AG20443 (cell line): ENCODE results near the gene SON.
A peak's percentile ranks its signal among the peaks of the same experiment; 100 is the strongest.
"Not testable (repeated sequence)": the region's sequence is repeated elsewhere in the genome, so short reads cannot be mapped to it uniquely, and the experiment has no call there.

ENCODE experiments used
- DNase-seq: peaks from one replicate; pipeline ENCODE4 v3.0.0; 2012; ENCODE audit warnings: low spot score, mixed read lengths

SON gene, protein sequence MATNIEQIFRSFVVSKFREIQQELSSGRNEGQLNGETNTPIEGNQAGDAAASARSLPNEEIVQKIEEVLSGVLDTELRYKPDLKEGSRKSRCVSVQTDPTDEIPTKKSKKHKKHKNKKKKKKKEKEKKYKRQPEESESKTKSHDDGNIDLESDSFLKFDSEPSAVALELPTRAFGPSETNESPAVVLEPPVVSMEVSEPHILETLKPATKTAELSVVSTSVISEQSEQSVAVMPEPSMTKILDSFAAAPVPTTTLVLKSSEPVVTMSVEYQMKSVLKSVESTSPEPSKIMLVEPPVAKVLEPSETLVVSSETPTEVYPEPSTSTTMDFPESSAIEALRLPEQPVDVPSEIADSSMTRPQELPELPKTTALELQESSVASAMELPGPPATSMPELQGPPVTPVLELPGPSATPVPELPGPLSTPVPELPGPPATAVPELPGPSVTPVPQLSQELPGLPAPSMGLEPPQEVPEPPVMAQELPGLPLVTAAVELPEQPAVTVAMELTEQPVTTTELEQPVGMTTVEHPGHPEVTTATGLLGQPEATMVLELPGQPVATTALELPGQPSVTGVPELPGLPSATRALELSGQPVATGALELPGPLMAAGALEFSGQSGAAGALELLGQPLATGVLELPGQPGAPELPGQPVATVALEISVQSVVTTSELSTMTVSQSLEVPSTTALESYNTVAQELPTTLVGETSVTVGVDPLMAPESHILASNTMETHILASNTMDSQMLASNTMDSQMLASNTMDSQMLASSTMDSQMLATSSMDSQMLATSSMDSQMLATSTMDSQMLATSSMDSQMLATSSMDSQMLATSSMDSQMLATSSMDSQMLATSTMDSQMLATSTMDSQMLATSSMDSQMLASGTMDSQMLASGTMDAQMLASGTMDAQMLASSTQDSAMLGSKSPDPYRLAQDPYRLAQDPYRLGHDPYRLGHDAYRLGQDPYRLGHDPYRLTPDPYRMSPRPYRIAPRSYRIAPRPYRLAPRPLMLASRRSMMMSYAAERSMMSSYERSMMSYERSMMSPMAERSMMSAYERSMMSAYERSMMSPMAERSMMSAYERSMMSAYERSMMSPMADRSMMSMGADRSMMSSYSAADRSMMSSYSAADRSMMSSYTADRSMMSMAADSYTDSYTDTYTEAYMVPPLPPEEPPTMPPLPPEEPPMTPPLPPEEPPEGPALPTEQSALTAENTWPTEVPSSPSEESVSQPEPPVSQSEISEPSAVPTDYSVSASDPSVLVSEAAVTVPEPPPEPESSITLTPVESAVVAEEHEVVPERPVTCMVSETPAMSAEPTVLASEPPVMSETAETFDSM (N-terminal part only)

DNA sequence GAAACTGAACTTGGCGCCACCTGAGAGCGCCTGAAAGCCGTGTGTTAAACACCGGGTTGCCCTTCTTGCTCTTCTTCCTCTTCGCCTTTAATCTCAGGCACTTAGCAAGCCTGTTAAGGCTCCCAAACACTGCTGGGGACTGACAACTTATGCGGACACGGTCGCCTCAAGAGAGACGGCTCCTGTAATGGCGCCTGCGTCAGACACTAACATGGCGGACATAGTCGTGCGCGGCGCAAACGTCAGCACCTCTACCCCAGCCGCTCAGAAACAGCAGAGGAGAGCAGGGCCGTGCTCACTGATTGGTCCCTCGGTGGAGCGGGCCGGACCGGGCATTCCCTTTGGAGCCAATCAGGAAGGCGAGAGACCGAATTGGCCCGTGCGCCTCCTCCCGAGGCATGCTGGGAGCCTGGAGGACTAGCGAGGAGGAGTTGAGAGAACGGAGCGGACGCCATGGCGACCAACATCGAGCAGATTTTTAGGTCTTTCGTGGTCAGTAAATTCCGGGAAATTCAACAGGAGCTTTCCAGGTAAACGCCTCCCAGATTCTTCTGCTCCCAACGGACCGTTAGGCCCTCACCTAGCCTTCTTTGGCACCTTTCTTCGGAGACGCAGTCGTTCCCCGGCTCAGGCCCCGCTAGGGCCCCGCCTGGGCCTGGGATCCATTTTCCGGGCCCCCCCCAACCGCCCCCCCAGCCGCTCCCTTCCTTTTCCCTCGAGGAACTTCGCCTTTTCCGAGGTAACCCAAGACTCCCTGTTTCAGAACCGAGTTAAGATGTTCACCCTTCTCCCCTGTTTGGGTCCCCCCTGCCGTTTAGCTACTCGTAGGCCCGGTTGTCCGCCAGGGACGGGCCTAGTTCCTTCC is at the start of gene SON:
Gene SON, plus strand, starts transcription at position 399 of the 865 bp plus-strand sequence. Its CDS starts 55 bp downstream, at position 454.
- peak; percentile 97 for DNase-seq

DNA sequence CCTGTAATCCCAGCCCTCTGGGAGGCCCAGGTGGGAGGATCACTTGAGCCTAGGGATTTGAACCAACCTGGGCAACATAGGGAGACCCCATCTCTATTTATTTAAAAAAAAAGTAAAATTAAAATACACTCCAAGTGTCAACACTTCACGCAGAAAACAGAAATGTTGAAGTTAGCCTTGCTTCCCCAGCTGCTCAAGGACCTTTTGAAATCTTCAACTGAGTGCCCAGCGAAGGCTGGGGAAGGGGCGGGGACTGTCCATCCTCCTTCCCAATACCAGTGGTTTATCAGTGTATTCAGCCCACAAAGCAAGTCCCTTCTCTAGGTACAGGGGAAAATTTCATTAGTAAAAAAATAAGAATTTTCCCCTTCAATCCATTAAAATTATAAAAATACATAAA is 49.1 kb upstream of the SON start:
- no peak for DNase-seq

DNA sequence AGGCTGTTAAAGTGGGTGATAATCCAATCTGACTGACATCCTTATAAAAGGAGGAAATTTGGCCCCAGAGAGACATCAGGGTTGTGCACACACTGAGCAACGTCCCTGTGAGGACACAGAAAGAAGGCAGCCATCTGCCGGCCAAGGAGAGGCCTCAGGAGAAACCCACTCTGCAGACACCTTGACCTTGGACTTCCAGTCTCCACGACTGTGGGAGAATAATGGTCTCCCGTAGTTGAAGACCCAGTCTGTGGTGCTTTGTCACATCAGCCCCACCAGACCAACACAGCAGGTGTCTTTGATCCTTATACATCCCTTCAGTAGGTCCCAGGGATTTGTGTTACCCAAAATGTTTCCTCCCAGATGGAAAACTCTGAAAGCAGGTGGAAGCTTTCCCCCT is 47.1 kb upstream of the SON start:
- no peak for DNase-seq

DNA sequence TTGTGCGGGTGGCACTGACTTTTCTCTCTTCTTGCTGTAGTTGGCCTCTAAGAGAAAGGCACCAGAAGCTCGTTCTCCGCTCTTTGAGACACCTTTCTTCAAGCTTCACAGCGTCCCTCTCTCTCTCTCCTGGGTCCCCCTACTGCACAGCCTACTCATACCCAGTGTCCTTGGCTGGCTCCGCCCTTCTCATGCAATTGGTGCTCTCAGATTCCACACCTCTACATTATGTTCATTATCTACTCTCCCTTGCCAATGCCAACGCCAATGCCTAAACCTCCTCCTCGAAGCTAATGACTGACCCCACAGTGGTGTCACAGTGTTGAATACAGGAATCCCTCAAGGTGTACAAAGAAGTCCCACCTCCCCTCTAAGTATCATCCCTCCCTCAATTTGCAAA is 46.5 kb upstream of the SON start:
- no peak for DNase-seq

DNA sequence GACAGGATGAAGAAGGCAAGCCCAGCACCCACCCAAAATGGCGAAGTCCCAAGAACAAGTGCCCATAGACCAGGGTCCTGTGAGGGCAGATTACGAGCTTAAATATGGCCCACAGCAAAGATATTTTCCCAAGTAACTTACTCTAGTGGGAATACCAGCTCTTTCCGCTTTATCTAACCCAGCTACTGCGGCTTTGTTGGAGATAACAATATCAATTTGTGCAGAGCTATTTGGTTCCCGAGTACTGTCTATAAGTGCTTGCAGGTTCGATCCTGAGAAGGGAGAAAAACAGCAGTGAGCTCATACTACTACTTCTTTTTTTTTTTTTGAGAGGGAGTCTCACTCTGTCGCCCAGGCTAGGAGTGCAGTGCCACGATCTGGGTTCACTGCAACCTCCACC is 37.0 kb upstream of the SON start:
- no peak for DNase-seq

DNA sequence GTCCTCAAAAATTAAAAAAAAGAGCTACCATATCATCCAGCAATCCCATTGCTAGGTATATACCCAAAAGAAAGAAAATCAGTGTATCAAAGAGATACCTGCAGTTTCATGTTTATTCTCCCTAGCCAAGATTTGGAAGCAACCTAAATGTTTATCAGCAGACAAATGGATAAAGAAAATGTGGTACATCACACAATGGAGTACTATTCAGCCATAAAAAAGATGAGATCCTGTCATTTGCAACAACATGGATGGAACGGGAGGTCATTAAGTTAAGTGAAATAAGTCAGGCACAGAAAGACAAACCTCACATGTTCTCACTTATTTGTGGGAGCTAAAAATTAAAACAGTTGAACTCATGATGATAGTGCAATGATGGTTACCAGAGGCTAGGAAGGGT is 35.8 kb upstream of the SON start:
- not testable (repeated sequence) for DNase-seq

DNA sequence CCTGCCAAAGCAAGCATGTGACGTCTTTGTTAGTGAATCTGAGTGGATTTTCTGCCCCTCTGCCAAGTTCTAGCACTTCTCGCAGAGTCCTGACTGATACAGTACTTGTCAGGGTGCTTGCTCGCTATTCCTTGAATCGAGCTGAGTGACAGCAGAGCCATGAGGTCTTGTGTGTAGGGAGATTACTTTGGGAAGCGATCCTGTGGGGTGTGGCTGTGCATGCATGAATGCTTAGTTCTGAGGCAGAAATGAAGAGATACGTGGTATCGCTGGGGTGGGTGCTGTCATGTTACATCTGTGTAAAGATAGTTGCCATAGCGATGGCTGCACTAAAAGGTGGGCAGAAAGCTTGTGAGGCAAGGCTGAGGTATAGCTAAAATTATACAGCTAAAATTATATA is 32.0 kb upstream of the SON start:
- no peak for DNase-seq

DNA sequence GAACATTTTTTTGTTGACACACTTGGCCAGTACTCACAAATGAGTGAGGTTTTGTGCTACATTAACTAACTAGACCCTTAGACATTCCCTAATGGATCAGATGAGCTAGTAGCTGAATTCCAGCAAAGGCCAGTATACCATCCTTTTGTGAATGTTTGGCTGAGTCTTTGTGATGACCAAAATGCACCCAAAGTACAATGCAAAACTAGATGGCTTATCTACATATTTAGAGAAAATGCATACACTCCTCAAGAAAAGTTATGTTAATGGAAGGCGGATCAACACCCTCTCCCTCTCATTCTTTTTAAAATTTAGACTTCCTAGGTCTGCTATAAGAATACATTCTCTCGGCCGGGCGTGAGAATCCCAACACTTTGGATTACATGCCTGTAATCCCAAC is 31.2 kb upstream of the SON start:
- DNase-seq, result no peak

DNA sequence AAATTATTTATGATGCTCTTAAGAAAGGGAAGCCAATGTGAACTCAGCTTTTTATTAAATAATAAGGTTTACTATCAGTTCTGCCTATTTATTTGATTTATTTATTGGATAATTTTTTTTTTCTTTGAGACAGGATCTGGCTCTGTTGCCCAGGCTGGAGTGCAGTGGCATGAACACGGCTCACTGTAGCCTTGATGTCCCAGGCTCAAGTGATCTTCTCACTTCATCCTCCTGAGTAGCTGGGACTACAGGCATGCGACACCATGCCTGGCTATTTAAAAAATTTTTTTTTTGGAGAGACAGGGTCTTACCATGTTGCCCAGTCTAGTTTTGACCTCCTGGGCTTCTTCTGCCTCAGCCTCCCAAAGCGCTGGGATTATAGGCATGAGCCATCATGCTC is 30.4 kb upstream of the SON start:
- DNase-seq, result no peak

DNA sequence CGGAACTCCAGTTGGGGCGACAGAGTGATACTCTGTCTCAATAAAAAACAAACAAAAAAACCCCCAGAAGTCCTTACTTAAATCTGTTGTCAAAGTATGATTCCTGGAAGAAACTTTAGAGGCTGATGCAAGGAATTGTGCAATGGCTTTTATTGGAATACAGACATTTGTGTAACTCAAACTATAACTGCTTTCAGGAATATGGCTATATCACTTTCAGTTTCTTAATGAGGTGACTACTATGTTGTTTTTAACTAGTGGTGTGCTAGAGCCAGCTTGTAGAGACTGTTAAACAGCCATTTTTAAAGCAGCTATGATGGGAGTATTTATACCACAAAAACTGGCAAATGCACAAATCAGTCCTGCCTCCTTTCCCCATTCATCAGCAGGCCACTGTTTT is 28.6 kb upstream of the SON start:
- peak; percentile 18 for DNase-seq

DNA sequence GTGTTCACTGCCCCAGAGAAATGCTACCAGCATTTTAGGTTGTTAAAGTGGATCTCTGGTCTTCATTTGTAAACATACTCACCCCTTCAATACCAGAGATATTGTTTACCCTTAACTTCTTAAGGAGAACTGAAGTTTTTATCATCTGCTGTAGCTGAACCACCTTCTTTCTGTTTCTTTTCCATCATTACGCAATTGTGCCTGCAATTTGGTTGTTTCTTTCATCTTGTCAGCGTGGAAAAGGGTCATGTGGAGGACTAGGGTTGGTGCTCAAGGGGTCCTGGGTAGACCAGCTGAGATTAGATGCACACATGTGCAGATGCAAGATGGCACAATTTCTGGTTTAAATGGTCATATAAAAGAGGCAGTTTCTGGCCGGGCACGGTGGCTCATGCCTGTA is 23.9 kb upstream of the SON start:
- DNase-seq, result no peak

DNA sequence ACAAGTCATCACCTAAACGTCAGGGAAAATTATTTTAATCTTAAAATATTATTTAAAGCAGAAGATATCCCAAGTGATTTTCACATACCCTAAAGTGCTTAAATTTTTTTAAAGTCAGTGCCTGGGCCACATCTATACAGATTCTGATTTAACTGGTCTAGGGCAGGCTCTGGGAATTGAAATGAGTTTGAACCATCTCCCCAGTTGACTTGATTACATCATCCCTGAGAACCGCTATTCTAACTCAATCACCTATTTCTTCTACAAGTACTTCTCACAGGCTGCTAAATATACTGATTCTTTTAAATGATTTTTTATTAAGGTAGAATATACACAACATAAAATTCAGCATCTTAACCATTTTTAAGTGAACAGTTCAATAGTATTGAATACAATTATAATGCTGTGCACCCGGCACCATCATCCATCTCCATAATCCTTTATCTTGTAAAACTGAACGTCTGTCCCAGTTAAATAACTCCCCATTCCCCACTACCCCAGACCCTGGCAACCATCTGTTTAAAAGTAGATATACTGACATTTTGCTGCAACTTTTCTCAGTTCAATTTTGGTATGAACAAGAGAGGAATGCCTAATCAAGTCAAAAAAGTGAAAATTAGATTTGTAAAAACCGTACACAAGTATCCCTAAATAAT is 20.4 kb upstream of the SON start:
- DNase-seq, result no peak

DNA sequence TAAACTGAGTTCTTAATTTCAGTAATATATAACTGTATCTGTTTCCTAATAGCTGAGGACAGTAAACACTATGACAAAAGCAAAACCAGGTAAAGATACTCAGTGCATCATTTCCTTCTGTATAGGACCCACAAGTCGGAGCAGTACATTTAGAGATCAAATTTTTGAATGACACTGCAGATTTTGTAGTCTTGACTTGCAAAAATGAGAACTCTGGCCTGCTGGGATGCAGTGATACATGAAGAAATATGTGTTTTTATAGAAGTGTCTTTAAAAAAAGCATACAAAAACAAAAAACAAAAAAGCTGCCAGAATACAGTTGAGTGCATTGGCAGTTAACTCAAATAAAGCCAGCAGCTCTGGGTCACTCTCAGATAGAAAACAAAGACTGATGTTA is 19.9 kb upstream of the SON start:
- no peak for DNase-seq

DNA sequence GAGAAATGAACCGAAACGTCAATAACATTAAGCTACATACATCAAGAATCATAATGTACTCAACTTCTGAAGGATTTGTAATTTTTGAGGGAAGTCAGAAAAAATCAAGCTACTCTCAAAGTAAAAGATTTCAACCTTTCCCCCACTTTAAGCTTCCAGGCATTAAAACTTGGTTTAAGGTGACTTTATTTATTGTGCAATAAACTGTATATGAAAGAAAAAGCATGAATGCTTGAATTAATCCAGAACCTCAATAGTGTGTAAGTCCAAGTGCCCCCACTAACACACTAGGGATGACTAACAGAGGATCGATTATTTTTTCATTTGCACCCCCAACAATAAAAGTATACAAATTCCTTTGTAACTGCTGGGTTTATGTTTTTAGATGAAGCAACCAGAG is 11.8 kb upstream of the SON start:
- no peak for DNase-seq

DNA sequence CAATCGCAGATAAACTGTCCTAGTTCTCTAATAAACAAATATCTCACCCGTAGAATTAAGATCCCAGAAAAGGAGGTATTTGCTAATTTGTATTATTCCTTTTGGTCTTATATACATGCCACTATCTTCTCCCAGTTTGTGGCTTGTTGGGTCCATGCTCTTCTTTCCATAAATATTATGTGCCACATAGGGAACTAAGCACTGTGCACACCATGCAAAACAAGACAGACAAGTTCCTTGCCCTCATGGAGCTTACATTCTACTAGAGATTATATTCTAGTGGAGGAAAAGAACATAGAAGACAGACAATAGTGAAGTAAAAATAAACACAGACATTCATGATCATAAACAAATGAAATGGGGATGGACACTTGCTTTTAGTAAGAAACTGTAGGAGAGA is 5.6 kb upstream of the SON start:
- DNase-seq, result no peak

DNA sequence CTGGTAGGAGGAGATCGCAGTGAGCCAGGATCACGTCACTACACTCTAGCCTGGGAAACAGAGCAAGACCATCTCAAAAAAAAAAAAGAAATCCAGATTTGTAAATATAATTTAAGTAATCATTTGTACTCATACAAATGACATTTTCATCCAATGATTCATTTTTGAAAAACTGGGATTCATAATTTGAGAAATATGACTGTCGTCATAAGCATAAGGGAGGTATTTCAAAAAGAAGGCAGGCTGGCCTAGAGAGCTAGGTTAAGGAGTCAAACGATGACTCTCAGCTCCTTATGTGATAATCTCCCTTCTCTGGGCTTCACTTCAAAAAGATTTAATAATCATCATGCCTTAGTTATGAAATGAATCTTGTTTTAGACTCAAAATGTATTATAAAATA is 3.2 kb upstream of the SON start:
- DNase-seq, result no peak

DNA sequence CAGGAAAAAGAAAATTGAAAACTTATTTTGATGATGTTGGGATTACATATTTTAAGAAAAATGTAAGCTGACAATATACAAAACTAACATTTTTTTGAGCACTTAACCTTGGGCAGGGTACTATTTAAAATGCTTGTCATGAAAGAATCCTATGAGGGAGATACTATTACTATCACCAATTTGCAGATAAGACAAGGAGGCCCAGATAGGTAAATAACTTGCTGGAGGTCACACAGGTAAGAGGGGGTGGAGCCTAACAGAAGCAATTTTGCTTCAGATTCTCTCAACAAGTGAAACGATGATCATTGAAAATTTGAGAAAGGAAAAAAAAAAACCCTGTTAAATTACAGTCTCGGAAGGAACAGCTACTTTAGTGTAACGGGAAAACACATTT is 2.1 kb upstream of the SON start:
- no peak for DNase-seq

DNA sequence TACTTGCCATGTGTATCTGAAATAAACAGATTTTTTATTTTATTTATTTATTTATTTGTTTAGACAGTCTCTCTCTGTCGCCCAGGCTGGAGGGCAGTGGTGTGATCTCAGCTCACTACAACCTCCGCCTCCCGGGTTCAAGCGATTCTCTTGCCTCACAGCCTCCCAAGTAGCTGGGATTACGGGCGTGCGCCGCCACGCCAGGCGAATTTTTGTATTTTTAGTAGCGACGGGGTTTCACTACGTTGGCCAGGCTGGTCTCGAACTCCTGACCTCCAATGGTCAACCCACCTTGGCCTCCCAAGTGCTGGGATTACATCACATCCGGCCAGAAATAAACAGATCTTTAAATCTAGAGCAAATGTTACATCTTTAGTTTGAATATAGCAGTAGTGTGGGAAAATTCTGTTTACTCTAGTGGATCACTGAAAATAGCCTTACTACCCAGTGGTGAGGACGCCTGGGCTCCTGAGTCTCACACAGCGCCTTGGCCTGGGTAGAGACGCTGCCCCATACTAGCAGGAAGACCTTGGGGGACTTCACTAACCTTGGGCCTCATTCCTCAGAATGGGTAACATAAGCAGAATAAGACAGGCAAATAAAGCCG is 1.6 kb upstream of the SON start:
- DNase-seq, result no peak

DNA sequence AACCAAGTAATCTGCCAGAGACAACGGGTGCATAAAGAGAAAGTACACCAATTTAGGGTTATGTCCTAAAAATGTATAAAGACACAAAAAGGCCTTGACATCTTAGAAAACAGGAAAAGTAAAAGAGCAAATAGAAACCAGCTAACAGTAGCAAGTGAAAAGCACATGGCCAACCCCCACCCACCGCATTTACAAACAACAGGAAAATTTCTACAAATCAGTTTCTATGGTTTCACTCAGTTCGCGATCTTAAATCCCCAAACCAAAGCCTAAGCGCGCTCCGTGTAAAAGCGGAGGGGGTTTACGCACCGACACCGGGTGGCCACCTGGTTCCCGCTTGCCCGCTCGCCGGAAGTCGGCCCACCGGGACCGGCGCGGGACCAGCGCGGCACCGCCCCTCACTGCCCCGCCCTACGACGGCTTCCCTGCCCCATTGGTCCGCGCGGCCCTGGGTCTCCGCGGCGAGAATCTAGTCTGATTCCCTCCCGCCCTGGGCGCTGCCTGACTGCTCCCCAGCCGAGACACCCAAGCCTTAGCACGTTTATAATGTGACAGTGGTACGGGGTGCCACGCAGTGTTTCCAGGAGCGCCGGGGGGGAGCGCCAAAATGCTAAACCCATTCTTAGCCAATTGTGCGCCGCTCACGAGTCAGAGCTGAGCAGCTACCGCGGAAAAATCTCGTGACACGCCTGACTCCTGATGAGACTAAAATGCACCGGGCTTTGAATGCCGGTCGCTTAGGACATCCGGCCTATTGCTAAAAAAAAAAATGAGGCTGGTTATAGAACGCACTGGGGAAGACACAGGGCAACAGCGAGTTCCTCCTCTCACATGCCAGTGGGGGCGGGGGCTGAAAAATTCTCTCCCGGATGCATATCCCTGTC is 840 bp upstream of the SON start, which contains the start of gene GART:
Gene GART, minus strand, starts transcription at position 362 of the 884 bp plus-strand sequence. CDS start 2,802 bp downstream, outside the sequence.
- peak; percentile 92 for DNase-seq
